Measurements from ENCODE around the gene LHFPL6.

The LHFPL6 gene

GRCh38 chr13:39490136-39490535 is 112.9 kb downstream of the LHFPL6 start:
- ATAC-seq = no peak
- DNase-seq (ENCODE audit: low spot score in 2 of 2) = no peak
- no peaks in the 10 kb centered on the region for H3K9me3 Mint-ChIP-seq
- H3K4me1 Mint-ChIP-seq = no peaks in the 10 kb centered on the region
- no peaks in the 10 kb centered on the region for H3K36me3 Mint-ChIP-seq
- no peak overlapping the region for H3K27ac Mint-ChIP-seq
- H3K4me3 Mint-ChIP-seq = no peak overlapping the region

GRCh38 chr13:39486758-39487157 is 116.2 kb downstream of the LHFPL6 start:
- Mint-ChIP-seq H3K9me3 (no peaks in the 10 kb centered on the region), H3K27ac (no peak overlapping the region), H3K4me3 (no peak overlapping the region), H3K36me3 (no peaks in the 10 kb centered on the region), H3K4me1 (no peaks in the 10 kb centered on the region)
- no peak for ATAC-seq
- no peak for DNase-seq (ENCODE audit: low spot score in 2 of 2)

- Mint-ChIP-seq H3K9me3 (no peaks in the 10 kb centered on the region), H3K27ac (no peak overlapping the region), H3K4me1 (no peaks in the 10 kb centered on the region), H3K36me3 (no peaks in the 10 kb centered on the region), H3K4me3 (no peak overlapping the region)
- ATAC-seq (no peak), DNase-seq (ENCODE audit: low spot score in 2 of 2) (no peak)
These were observed 117.7 kb downstream of the LHFPL6 start for GRCh38 chr13:39485314-39485700.

- ATAC-seq = no peak
- Mint-ChIP-seq H3K9me3 (no peaks in the 10 kb centered on the region), H3K27ac (no peak overlapping the region), H3K36me3 (no peaks in the 10 kb centered on the region), H3K4me1 (no peaks in the 10 kb centered on the region), H3K4me3 (no peak overlapping the region)
- no peak for DNase-seq (ENCODE audit: low spot score in 2 of 2)
These were observed 118.3 kb downstream of the LHFPL6 start for GRCh38 chr13:39484506-39485313.

- DNase-seq (ENCODE audit: low spot score in 2 of 2) (no peak), ATAC-seq (no peak)
- Mint-ChIP-seq H3K9me3 (no peaks in the 10 kb centered on the region), H3K36me3 (no peaks in the 10 kb centered on the region), H3K4me3 (no peak overlapping the region), H3K4me1 (no peaks in the 10 kb centered on the region), H3K27ac (no peak overlapping the region)
These were observed 119.7 kb downstream of the LHFPL6 start for GRCh38 chr13:39483326-39483725.

- no peaks in the 10 kb centered on the region for H3K4me1 Mint-ChIP-seq
- no peak for DNase-seq (ENCODE audit: low spot score in 2 of 2)
- H3K4me3 Mint-ChIP-seq = no peak overlapping the region
- no peaks in the 10 kb centered on the region for H3K36me3 Mint-ChIP-seq
- no peak for ATAC-seq
- no peaks in the 10 kb centered on the region for H3K9me3 Mint-ChIP-seq
- no peak overlapping the region for H3K27ac Mint-ChIP-seq
These were observed 121.5 kb downstream of the LHFPL6 start for GRCh38 chr13:39481491-39481890.

GRCh38 chr13:39474600-39474999 is 128.4 kb downstream of the LHFPL6 start:
- Mint-ChIP-seq H3K27ac (no peak overlapping the region), H3K9me3 (no peaks in the 10 kb centered on the region), H3K4me1 (no peaks in the 10 kb centered on the region), H3K36me3 (no peaks in the 10 kb centered on the region), H3K4me3 (no peak overlapping the region)
- ATAC-seq (no peak), DNase-seq (ENCODE audit: low spot score in 2 of 2) (no peak)

- DNase-seq (ENCODE audit: low spot score in 2 of 2) = no peak
These were observed 133.3 kb downstream of the LHFPL6 start for GRCh38 chr13:39469676-39470075.

GRCh38 chr13:39468306-39468705 is 134.7 kb downstream of the LHFPL6 start:
- Mint-ChIP-seq H3K4me1 (no peaks in the 10 kb centered on the region), H3K36me3 (no peaks in the 10 kb centered on the region), H3K9me3 (no peaks in the 10 kb centered on the region), H3K4me3 (no peak overlapping the region), H3K27ac (no peak overlapping the region)
- DNase-seq (ENCODE audit: low spot score in 2 of 2) = no peak
- ATAC-seq = no peak

More at GRCh38 chr13:39469676-39470075, 133.3 kb downstream of the LHFPL6 start:
- H3K4me3 Mint-ChIP-seq = no peak overlapping the region
- no peak overlapping the region for H3K27ac Mint-ChIP-seq
- H3K36me3 Mint-ChIP-seq = no peaks in the 10 kb centered on the region
- no peak for ATAC-seq
- no peaks in the 10 kb centered on the region for H3K9me3 Mint-ChIP-seq
- H3K4me1 Mint-ChIP-seq = no peaks in the 10 kb centered on the region

- H3K4me1 Mint-ChIP-seq = no peaks in the 10 kb centered on the region
- peaks cover 2% of the 10 kb centered on the region for H3K9me3 Mint-ChIP-seq
- ATAC-seq = no peak
- H3K36me3 Mint-ChIP-seq = no peaks in the 10 kb centered on the region
- DNase-seq (ENCODE audit: low spot score in 2 of 2) = no peak
- no peak overlapping the region for H3K27ac Mint-ChIP-seq
- H3K4me3 Mint-ChIP-seq = no peak overlapping the region
These were observed 139.4 kb downstream of the LHFPL6 start for GRCh38 chr13:39463611-39464010.

- Mint-ChIP-seq H3K36me3 (no peaks in the 10 kb centered on the region), H3K9me3 (peaks cover 6% of the 10 kb centered on the region), H3K27ac (no peak overlapping the region), H3K4me3 (no peak overlapping the region), H3K4me1 (no peaks in the 10 kb centered on the region)
- DNase-seq (ENCODE audit: low spot score in 2 of 2) (no peak), ATAC-seq (no peak)
These were observed 140.1 kb downstream of the LHFPL6 start for GRCh38 chr13:39462906-39463305.

- no peak overlapping the region for H3K27ac Mint-ChIP-seq
- H3K9me3 Mint-ChIP-seq = peaks cover 7% of the 10 kb centered on the region
- H3K4me1 Mint-ChIP-seq = no peaks in the 10 kb centered on the region
- ATAC-seq (no peak), DNase-seq (ENCODE audit: low spot score in 2 of 2) (no peak)
- no peaks in the 10 kb centered on the region for H3K36me3 Mint-ChIP-seq
- no peak overlapping the region for H3K4me3 Mint-ChIP-seq
These were observed 140.6 kb downstream of the LHFPL6 start for GRCh38 chr13:39462428-39462827.

GRCh38 chr13:39461685-39462266 is 141.2 kb downstream of the LHFPL6 start:
- no peaks in the 10 kb centered on the region for H3K36me3 Mint-ChIP-seq
- no peak overlapping the region for H3K4me3 Mint-ChIP-seq
- H3K9me3 Mint-ChIP-seq = peaks cover 10% of the 10 kb centered on the region
- H3K27ac Mint-ChIP-seq = no peak overlapping the region
- no peaks in the 10 kb centered on the region for H3K4me1 Mint-ChIP-seq
- ATAC-seq = no peak
- DNase-seq (ENCODE audit: low spot score in 2 of 2) = no peak

- ATAC-seq = no peak
- peaks cover 10% of the 10 kb centered on the region for H3K9me3 Mint-ChIP-seq
- no peak for DNase-seq (ENCODE audit: low spot score in 2 of 2)
- no peak overlapping the region for H3K27ac Mint-ChIP-seq
- H3K4me3 Mint-ChIP-seq = no peak overlapping the region
- H3K4me1 Mint-ChIP-seq = no peaks in the 10 kb centered on the region
- no peaks in the 10 kb centered on the region for H3K36me3 Mint-ChIP-seq
These were observed 145.7 kb downstream of the LHFPL6 start for GRCh38 chr13:39457274-39457673.

GRCh38 chr13:39455521-39456175 is 147.3 kb downstream of the LHFPL6 start:
- H3K36me3 Mint-ChIP-seq = no peaks in the 10 kb centered on the region
- H3K27ac Mint-ChIP-seq = no peak overlapping the region
- H3K4me3 Mint-ChIP-seq = no peak overlapping the region
- no peak for ATAC-seq
- no peaks in the 10 kb centered on the region for H3K4me1 Mint-ChIP-seq
- H3K9me3 Mint-ChIP-seq = peaks cover 10% of the 10 kb centered on the region
- DNase-seq (ENCODE audit: low spot score in 2 of 2) = no peak

- DNase-seq (ENCODE audit: low spot score in 2 of 2) = no peak
- H3K9me3 Mint-ChIP-seq = peaks cover 3% of the 10 kb centered on the region
- H3K36me3 Mint-ChIP-seq = no peaks in the 10 kb centered on the region
- no peaks in the 10 kb centered on the region for H3K4me1 Mint-ChIP-seq
- no peak overlapping the region for H3K27ac Mint-ChIP-seq
- H3K4me3 Mint-ChIP-seq = no peak overlapping the region
- no peak for ATAC-seq
These were observed 150.2 kb downstream of the LHFPL6 start for GRCh38 chr13:39452834-39453233.
